Stimulated activated CD8-positive, alpha-beta memory T cell treated with anti-CD3 and anti-CD28 coated beads, Interleukin-2, amount 100 ng/mL, for 48 hours (primary cell): Measurements from ENCODE around the gene PRKAR1B.

ENCODE experiments used
- DNase-seq, 2 donors: peaks; one replicate each; pipeline ENCODE4 v3.0.0-alpha.2; 2020; ENCODE audit warnings: low read depth in 2 of 2

Gene PRKAR1B

GRCh38 chr7:540997-541396 lies 186.1 kb downstream of the PRKAR1B start:
- DNase-seq: no peak

- DNase-seq: no peak
Observed at GRCh38 chr7:540579-540978, 186.5 kb downstream of the PRKAR1B start.

GRCh38 chr7:539731-540411 lies 187.2 kb downstream of the PRKAR1B start:
- no peak for DNase-seq

GRCh38 chr7:538764-539685 lies 188.1 kb downstream of the PRKAR1B start:
- DNase-seq: no peak

- DNase-seq: no peak
Observed at GRCh38 chr7:537911-538634, 189.0 kb downstream of the PRKAR1B start.

- DNase-seq: no peak
Observed at GRCh38 chr7:536231-536630, 190.8 kb downstream of the PRKAR1B start.

- DNase-seq: no peak
Observed at GRCh38 chr7:534959-535358, 192.1 kb downstream of the PRKAR1B start.

- DNase-seq: no peak
Observed at GRCh38 chr7:534075-534474, 193.0 kb downstream of the PRKAR1B start.

- DNase-seq: no peak
Observed at GRCh38 chr7:533266-533665, 193.8 kb downstream of the PRKAR1B start.

GRCh38 chr7:532379-533143 lies 194.5 kb downstream of the PRKAR1B start:
- no peak for DNase-seq

- DNase-seq: no peak
Observed at GRCh38 chr7:531777-532176, 195.3 kb downstream of the PRKAR1B start.

GRCh38 chr7:528451-528850 lies 198.6 kb downstream of the PRKAR1B start:
- DNase-seq: no peak

- no peak for DNase-seq
Observed at GRCh38 chr7:527723-528122, 199.4 kb downstream of the PRKAR1B start.

- DNase-seq: no peak
Observed at GRCh38 chr7:526460-527034, 200.5 kb downstream of the PRKAR1B start.

GRCh38 chr7:525740-526139 lies 201.3 kb downstream of the PRKAR1B start:
- DNase-seq: no peak

- no peak for DNase-seq
Observed at GRCh38 chr7:524800-525199, 202.3 kb downstream of the PRKAR1B start.

- no peak for DNase-seq
Observed at GRCh38 chr7:523347-524336, 203.4 kb downstream of the PRKAR1B start.

- DNase-seq: no peak
Observed at GRCh38 chr7:522951-523314, 204.1 kb downstream of the PRKAR1B start.

- DNase-seq: no peak
Observed at GRCh38 chr7:522071-522950, 204.8 kb downstream of the PRKAR1B start.
